Activated B cell treated with CpG ODN at 0.5 μM for 24 hours (primary cell): ENCODE data around the gene RLN2. TPM values are rescaled to one million over a fixed set of nuclear protein-coding genes. Genes with fewer than 3 reads are reported as not detected.

ENCODE experiments used
- ATAC-seq: fragments of 200-7000 bp; cut with Tn5 transposase; one replicate; pipeline ENCODE4 v1.10.0; 2021; ENCODE audit warnings: low read depth, mild to moderate bottlenecking, moderate library complexity
- CTCF ChIA-PET: fragments of 350-600 bp; sonication (Branson Sonifier 250); formaldehyde crosslinking; loops from one replicate; lab custom pipeline; 2021; ENCODE audit warnings: antibody characterized with exemption; lab: Charles Lee
- POLR2A ChIA-PET: fragments of 350-600 bp; sonication (Branson Sonifier 250); formaldehyde crosslinking; loops from one replicate; lab custom pipeline; 2021; ENCODE audit warnings: antibody characterized with exemption; lab: Charles Lee
- DNase-seq: peaks from one replicate; pipeline ENCODE4 v3.0.0; 2022
- H3K27ac Mint-ChIP-seq: one replicate; pipeline ENCODE4 v1.8.0; 2020; ENCODE audit warnings: mixed read lengths
- H3K27me3 Mint-ChIP-seq: one replicate; pipeline ENCODE4 v1.8.0; 2021; ENCODE audit warnings: mixed read lengths
- H3K36me3 Mint-ChIP-seq: one replicate; pipeline ENCODE4 v1.8.0; 2021; ENCODE audit warnings: low read depth, mixed read lengths
- H3K4me1 Mint-ChIP-seq: one replicate; pipeline ENCODE4 v1.8.0; 2021; ENCODE audit warnings: mixed read lengths
- H3K4me3 Mint-ChIP-seq: one replicate; pipeline ENCODE4 v1.8.0; 2020; ENCODE audit warnings: mild to moderate bottlenecking, mixed read lengths
- H3K9me3 Mint-ChIP-seq: one replicate; pipeline ENCODE4 v1.8.0; 2020; ENCODE audit warnings: mixed read lengths
- intact Hi-C: fragments of 100-400 bp; cut with micrococcal nuclease; formaldehyde crosslinking; loops from one replicate; pipeline ENCODE4 v1.15.1; 2024
- total RNA-seq: library from RNA; stranded (reverse); gene quantifications from 2 replicates; pipeline ENCODE4 v1.2.3, GENCODE V29; 2022
- TF ChIP-seq, protein P1 (sequence below): fragments of 200-600 bp; IDR thresholded peaks from one replicate; pipeline ENCODE4 v1.8.0; 2022; ENCODE audit warnings: antibody characterized with exemption, mild to moderate bottlenecking

Gene RLN2
- total RNA-seq, 1 donor from 2014 or later, result 1.9 TPM

DNA sequence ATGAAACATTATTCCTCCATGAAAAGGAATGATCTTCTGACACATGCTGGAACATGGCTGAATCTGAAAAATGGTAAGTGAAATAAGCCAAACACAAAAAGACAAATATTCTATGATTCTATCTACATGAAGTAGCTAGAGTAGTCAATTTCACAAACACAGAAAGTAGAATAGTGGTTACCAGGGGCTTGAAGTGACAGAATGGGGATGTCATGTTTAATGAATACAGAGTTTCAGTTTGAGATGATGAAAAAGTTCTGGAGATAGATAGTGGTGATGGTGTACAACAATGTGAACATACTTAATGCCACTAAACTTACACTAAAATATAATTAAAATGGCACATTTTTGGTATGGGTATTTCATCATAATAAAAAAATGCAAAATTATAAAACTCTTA is 18.3 kb downstream of the RLN2 start:
- ATAC-seq (no peak), DNase-seq (no peak)
- Mint-ChIP-seq H3K4me1 (no peaks in the 10 kb centered on the region), H3K36me3 (no peaks in the 10 kb centered on the region), H3K27ac (no peak overlapping the region), H3K9me3 (peaks cover 10% of the 10 kb centered on the region), H3K4me3 (no peak overlapping the region), H3K27me3 (peaks cover 3% of the 10 kb centered on the region)
- intact Hi-C loops, result no loop called here
- ChIA-PET POLR2A (no interaction called here), CTCF (no interaction called here)
- TF ChIP-seq, protein P1, sequence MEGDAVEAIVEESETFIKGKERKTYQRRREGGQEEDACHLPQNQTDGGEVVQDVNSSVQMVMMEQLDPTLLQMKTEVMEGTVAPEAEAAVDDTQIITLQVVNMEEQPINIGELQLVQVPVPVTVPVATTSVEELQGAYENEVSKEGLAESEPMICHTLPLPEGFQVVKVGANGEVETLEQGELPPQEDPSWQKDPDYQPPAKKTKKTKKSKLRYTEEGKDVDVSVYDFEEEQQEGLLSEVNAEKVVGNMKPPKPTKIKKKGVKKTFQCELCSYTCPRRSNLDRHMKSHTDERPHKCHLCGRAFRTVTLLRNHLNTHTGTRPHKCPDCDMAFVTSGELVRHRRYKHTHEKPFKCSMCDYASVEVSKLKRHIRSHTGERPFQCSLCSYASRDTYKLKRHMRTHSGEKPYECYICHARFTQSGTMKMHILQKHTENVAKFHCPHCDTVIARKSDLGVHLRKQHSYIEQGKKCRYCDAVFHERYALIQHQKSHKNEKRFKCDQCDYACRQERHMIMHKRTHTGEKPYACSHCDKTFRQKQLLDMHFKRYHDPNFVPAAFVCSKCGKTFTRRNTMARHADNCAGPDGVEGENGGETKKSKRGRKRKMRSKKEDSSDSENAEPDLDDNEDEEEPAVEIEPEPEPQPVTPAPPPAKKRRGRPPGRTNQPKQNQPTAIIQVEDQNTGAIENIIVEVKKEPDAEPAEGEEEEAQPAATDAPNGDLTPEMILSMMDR, result no peak

GRCh38 chr9:5278486-5278885 is 26.0 kb downstream of the RLN2 start:
- ChIA-PET CTCF (no interaction called here), POLR2A (no interaction called here)
- peak; percentile 61 for ATAC-seq
- no peak for DNase-seq
- Mint-ChIP-seq H3K9me3 (no peaks in the 10 kb centered on the region), H3K4me1 (peaks cover 17% of the 10 kb centered on the region), H3K36me3 (no peaks in the 10 kb centered on the region), H3K4me3 (no peak overlapping the region), H3K27me3 (no peaks in the 10 kb centered on the region), H3K27ac (no peak overlapping the region)
- intact Hi-C loops, result no loop called here
- TF ChIP-seq, protein P1, result no peak

GRCh38 chr9:5274770-5275169 is 29.7 kb downstream of the RLN2 start:
- Mint-ChIP-seq H3K9me3 (no peaks in the 10 kb centered on the region), H3K4me3 (no peak overlapping the region), H3K4me1 (peaks cover 17% of the 10 kb centered on the region), H3K36me3 (no peaks in the 10 kb centered on the region), H3K27me3 (no peaks in the 10 kb centered on the region), H3K27ac (no peak overlapping the region)
- DNase-seq, result no peak
- intact Hi-C loops, result no loop called here
- ATAC-seq, result no peak
- TF ChIP-seq, protein P1, result no peak
- ChIA-PET POLR2A (no interaction called here), CTCF (no interaction called here)

DNA sequence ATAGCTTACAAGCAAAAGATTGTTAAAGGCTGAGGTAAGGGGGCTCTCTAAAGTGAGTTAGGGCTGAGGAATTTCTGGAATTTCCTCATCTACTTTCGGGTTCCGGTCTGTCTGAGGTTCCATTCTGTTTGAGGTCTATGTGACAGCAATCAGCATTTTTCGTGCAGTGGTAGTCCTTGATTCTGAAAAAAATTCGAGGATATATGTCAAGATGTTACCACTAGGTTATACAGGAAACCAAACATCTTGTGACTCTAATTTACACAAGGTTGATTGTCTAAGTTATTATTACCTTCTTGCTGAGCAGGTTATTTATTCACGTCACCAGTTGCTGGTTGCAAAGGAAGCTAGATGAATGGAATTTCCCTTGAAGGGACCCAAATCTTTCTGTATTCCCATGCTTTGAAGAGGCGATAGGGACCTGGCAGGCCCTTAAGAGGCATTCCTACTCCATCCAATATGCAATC is 35.2 kb downstream of the RLN2 start:
- no peaks in the 10 kb centered on the region for H3K36me3 Mint-ChIP-seq
- DNase-seq (no peak), ATAC-seq (no peak)
- TF ChIP-seq, protein P1, result no peak
- no peaks in the 10 kb centered on the region for H3K27me3 Mint-ChIP-seq
- H3K4me3 Mint-ChIP-seq, result no peak overlapping the region
- CTCF ChIA-PET, result interaction anchor here (0.6 kb wide), 1 partner anchor 746 kb away, joined by 3 read pairs; the partner anchor contains the start of gene RANBP6
- no peaks in the 10 kb centered on the region for H3K4me1 Mint-ChIP-seq
- intact Hi-C loops, result no loop called here
- POLR2A ChIA-PET, result no interaction called here
- H3K27ac Mint-ChIP-seq, result no peak overlapping the region
- H3K9me3 Mint-ChIP-seq, result no peaks in the 10 kb centered on the region

GRCh38 chr9:5265939-5266338 is 38.6 kb downstream of the RLN2 start:
- H3K27me3 Mint-ChIP-seq, result no peaks in the 10 kb centered on the region
- H3K9me3 Mint-ChIP-seq, result no peaks in the 10 kb centered on the region
- no peak overlapping the region for H3K27ac Mint-ChIP-seq
- no peaks in the 10 kb centered on the region for H3K36me3 Mint-ChIP-seq
- TF ChIP-seq, protein P1, result no peak
- no peak overlapping the region for H3K4me3 Mint-ChIP-seq
- no peak for DNase-seq
- no peak for ATAC-seq
- CTCF ChIA-PET, result no interaction called here
- POLR2A ChIA-PET, result no interaction called here
- no peaks in the 10 kb centered on the region for H3K4me1 Mint-ChIP-seq
- intact Hi-C loops, result no loop called here
